PC-3 (cell line): ENCODE measurements around the gene SPSB3. TPM values are rescaled to one million over a fixed set of nuclear protein-coding genes. Genes with fewer than 3 reads are reported as not detected.

Experiments used
- ATAC-seq: fragments of 200-7000 bp; cut with Tn5 transposase; 2 replicates; pipeline ENCODE4 v1.9.1; 2020; ENCODE audit warnings: mild to moderate bottlenecking, moderate library complexity
- BruUV-seq: library from RNA; stranded (reverse); fragments of 400-500 nt; replicated peaks from 2 replicates; lab custom pipeline; 2021; lab: Mats Ljungman, UMichigan
- CTCF ChIA-PET: fragments of 300-600 bp; sonication (Branson Sonifier 250); formaldehyde crosslinking; loops from one replicate; lab custom pipeline; 2022; ENCODE audit warnings: antibody characterized with exemption; lab: Charles Lee
- POLR2A ChIA-PET: fragments of 300-600 bp; sonication (Branson Sonifier 250); formaldehyde crosslinking; loops from one replicate; lab custom pipeline; 2022; ENCODE audit warnings: antibody characterized with exemption; ENCODE audit not compliant: unreplicated experiment; lab: Charles Lee
- DNase-seq: peaks from one replicate; pipeline ENCODE4 v3.0.0-alpha.2; 2015
- H2AFZ ChIP-seq: fragments of 300-600 bp; sonication (generic); 2 replicates; pipeline ENCODE4 v1.6.0; 2016; ENCODE audit warnings: antibody characterized with exemption, low read length
- H3F3A ChIP-seq: fragments of 300-600 bp; sonication (generic); one replicate; pipeline ENCODE4 v1.6.0; 2017; ENCODE audit warnings: antibody characterized with exemption, low read length, control low read depth, mild to moderate bottlenecking; ENCODE audit not compliant: unreplicated experiment
- H3K27ac ChIP-seq: fragments of 300-600 bp; sonication (generic); 2 replicates; pipeline ENCODE4 v1.5.1; 2016; ENCODE audit warnings: mild to moderate bottlenecking, low read length
- H3K27me3 ChIP-seq: fragments of 300-600 bp; sonication (generic); 2 replicates; pipeline ENCODE4 v1.6.1; 2016; ENCODE audit warnings: low read length, mixed read lengths
- H3K36me3 ChIP-seq: fragments of 300-600 bp; sonication (generic); 2 replicates; pipeline ENCODE4 v1.6.1; 2016; ENCODE audit warnings: low read depth, mixed run types, low read length, mixed read lengths
- H3K4me1 ChIP-seq: fragments of 300-600 bp; sonication (generic); 2 replicates; pipeline ENCODE4 v1.5.1; 2016; ENCODE audit warnings: low read length; ENCODE audit not compliant: insufficient read depth
- H3K4me2 ChIP-seq: fragments of 300-600 bp; sonication (generic); 2 replicates; pipeline ENCODE4 v1.6.0; 2016; ENCODE audit warnings: low read length
- H3K4me3 ChIP-seq: fragments of 300-600 bp; sonication (generic); 2 replicates; pipeline ENCODE4 v1.5.1; 2016; ENCODE audit warnings: mild to moderate bottlenecking, low read length, mixed read lengths
- H3K79me2 ChIP-seq: fragments of 300-600 bp; sonication (generic); 2 replicates; pipeline ENCODE4 v1.6.1; 2017; ENCODE audit warnings: low read length, mixed read lengths
- H3K9ac ChIP-seq: fragments of 300-600 bp; sonication (generic); 2 replicates; pipeline ENCODE4 v1.6.0; 2016; ENCODE audit warnings: mild to moderate bottlenecking, low read length
- H3K9me2 ChIP-seq: fragments of 300-600 bp; sonication (generic); replicated peaks from 2 replicates; pipeline ENCODE4 v1.6.1; 2016; ENCODE audit warnings: mixed run types, low read length, mixed read lengths
- H3K9me3 ChIP-seq: fragments of 300-600 bp; sonication (generic); 2 replicates; pipeline ENCODE4 v1.6.1; 2016; ENCODE audit warnings: low read length, mixed read lengths
- H4K20me1 ChIP-seq: fragments of 300-600 bp; sonication (generic); 2 replicates; pipeline ENCODE4 v1.6.1; 2016; ENCODE audit warnings: low read length, mixed read lengths
- EZH2 ChIP-seq: fragments of 300-600 bp; sonication (generic); IDR thresholded peaks from one replicate; pipeline ENCODE4 v1.6.1; 2017; ENCODE audit warnings: antibody characterized with exemption, mild to moderate bottlenecking, low read length; ENCODE audit not compliant: unreplicated experiment
- EZH2phosphoT487 ChIP-seq: fragments of 300-600 bp; sonication (generic); IDR thresholded peaks from 2 replicates; pipeline ENCODE4 v1.6.1; 2018; ENCODE audit warnings: mild to moderate bottlenecking, antibody characterized with exemption, low read length, borderline replicate concordance
- intact Hi-C: fragments of 100-400 bp; cut with micrococcal nuclease; formaldehyde crosslinking; loops from 2 replicates; pipeline ENCODE4 v1.9.0; 2023
- total RNA-seq: library from RNA; depleted of rRNA; stranded (reverse); fragments of >200 nt; gene quantifications from 2 replicates; pipeline ENCODE4 v1.2.3, GENCODE V29; 2014
- TF ChIP-seq, protein P1 (sequence below): fragments of 300-600 bp; sonication (generic); conservative IDR thresholded peaks from 2 replicates; pipeline ENCODE4 v1.5.1; 2017; ENCODE audit warnings: antibody characterized with exemption, low read depth, mild to moderate bottlenecking, low read length

The SPSB3 gene
- total RNA-seq, 1 experiment from 2014 or later, result 27.4 TPM

DNA sequence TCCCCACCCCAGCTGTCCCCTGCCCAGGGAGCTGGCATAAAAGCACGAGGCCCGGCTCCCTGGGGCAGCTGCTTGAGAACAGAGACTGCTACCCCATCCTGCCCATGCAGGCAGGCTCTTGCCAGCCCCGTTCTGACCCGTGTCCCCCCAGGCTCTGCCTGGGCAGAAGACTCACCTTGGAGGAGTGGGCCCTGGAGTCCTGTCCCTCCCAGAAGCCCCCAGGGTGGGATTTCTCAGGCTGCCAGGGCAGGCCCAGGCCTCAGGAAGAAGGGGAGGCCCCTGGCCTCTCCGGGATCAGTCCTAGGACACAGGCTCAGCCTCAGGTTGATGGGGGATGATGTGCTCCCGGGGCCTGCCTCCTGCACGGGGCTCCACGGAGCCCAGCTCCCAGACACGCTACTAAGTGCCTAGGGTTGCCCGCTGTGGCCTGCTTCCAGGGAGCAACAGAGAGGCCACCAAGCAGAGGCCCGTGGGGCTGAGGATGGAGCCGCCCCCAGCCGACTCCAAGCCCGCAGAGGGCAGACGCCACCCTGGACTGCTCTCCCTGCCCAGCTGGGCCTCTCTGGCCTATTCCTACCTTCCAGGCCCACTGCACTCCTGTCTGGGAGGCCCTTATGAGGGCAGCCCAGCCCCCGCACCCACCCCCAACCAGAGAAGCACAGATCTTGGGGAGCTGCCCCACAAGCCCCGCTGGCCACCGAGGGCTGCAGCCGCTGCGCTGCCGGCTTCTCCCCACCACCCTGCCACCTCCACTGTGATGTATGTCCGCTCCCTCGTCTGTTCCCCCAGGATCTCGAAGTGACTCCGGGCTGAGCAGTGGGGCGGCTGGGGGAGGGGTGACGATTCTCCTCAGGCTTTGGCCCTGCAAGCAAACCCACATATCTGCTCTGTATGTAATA is 12.7 kb downstream of the SPSB3 start:
- H3K9me3 ChIP-seq, result no peaks in the 10 kb centered on the region
- H3K27me3 ChIP-seq, result no peaks in the 10 kb centered on the region
- H3F3A ChIP-seq, result no peaks in the 10 kb centered on the region
- DNase-seq (no peak), ATAC-seq (no peak)
- H3K4me2 ChIP-seq, result peak overlapping the region; percentile 100
- peaks cover 12% of the 10 kb centered on the region; the same call in 1 of the 2 replicates for H3K4me1 ChIP-seq
- CTCF ChIA-PET, result no interaction called here
- H3K79me2 ChIP-seq, result peaks cover 25% of the 10 kb centered on the region
- H3K36me3 ChIP-seq, result no peaks in the 10 kb centered on the region
- no TSS peak for BruUV-seq
- POLR2A ChIA-PET, result interaction anchor here (0.5 kb wide), 1 partner anchor 637 kb away, joined by 4 read pairs; no protein-coding TSS in a partner anchor
- peaks cover 3% of the 10 kb centered on the region; the same call in 1 of the 2 replicates for H4K20me1 ChIP-seq
- H3K4me3 ChIP-seq, result peak overlapping the region; percentile 86; the same call in 1 of the 2 replicates
- no peak for TF ChIP-seq EZH2phosphoT487
- TF ChIP-seq EZH2, result no peak
- TF ChIP-seq, protein P1, sequence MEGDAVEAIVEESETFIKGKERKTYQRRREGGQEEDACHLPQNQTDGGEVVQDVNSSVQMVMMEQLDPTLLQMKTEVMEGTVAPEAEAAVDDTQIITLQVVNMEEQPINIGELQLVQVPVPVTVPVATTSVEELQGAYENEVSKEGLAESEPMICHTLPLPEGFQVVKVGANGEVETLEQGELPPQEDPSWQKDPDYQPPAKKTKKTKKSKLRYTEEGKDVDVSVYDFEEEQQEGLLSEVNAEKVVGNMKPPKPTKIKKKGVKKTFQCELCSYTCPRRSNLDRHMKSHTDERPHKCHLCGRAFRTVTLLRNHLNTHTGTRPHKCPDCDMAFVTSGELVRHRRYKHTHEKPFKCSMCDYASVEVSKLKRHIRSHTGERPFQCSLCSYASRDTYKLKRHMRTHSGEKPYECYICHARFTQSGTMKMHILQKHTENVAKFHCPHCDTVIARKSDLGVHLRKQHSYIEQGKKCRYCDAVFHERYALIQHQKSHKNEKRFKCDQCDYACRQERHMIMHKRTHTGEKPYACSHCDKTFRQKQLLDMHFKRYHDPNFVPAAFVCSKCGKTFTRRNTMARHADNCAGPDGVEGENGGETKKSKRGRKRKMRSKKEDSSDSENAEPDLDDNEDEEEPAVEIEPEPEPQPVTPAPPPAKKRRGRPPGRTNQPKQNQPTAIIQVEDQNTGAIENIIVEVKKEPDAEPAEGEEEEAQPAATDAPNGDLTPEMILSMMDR, result no peak
- H3K27ac ChIP-seq, result no peak overlapping the region
- H2AFZ ChIP-seq, result no peak overlapping the region
- no peaks in the 10 kb centered on the region for H3K9me2 ChIP-seq
- intact Hi-C loops, result loop anchor here (5.0 kb wide), 1 partner anchor 92 kb away; the partner anchor contains the start of gene JPT2
- no peak overlapping the region for H3K9ac ChIP-seq

DNA sequence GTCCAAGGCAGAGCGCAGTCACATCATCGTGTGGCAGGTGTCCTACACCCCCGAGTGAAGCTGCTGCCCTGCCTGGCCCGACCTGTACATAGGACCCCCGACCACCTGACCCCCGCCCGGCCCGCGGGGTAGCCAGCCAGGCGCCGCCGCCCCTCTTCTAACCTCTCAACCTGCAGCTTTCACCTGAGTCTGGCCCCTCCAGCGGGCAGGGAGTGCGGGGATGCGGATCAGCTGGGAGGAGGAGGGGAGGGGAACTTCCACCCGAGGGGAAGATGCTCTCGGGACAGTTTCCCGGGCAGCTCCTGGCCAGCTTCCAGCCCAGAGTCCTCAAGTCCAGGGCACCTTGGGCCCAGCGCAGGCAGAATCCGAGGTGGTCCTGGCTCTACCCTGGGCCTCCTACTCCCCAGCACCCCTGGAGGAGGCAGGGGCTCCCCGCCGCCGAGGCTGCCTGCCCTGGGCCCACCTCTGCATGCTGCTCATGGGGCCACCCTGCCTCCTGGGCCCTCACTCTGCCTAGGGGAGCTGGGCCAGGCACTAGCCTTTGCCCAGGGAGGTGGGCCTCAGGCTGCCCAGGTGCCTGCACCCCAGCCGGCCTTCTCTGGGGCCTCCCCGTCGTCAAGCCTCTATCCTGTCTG is 13.5 kb downstream of the SPSB3 start:
- H3F3A ChIP-seq, result no peaks in the 10 kb centered on the region
- TSS peak; percentile 20 for BruUV-seq
- no peak overlapping the region for H2AFZ ChIP-seq
- no peak overlapping the region for H3K4me2 ChIP-seq
- ATAC-seq, result no peak
- no peaks in the 10 kb centered on the region for H3K9me2 ChIP-seq
- TF ChIP-seq EZH2phosphoT487 (no peak), EZH2 (no peak)
- TF ChIP-seq, protein P1, result no peak
- H3K9ac ChIP-seq, result no peak overlapping the region
- intact Hi-C loops, result no loop called here
- ChIA-PET CTCF (no interaction called here), POLR2A (no interaction called here)
- no peaks in the 10 kb centered on the region for H3K36me3 ChIP-seq
- H3K27me3 ChIP-seq, result no peaks in the 10 kb centered on the region
- H3K4me1 ChIP-seq, result 0 out of 2 replicates have a peak, but pooled peaks cover 5% of the 10 kb centered on the region
- no peaks in the 10 kb centered on the region for H3K9me3 ChIP-seq
- no peak overlapping the region for H3K27ac ChIP-seq
- no peak overlapping the region for H3K4me3 ChIP-seq
- H4K20me1 ChIP-seq, result no peaks in the 10 kb centered on the region
- no peak for DNase-seq
- peaks cover 18% of the 10 kb centered on the region for H3K79me2 ChIP-seq
